GM19035 (cell line): ENCODE data around the gene FDPS.

Experiments
- ATAC-seq: cut with Tn5 transposase; IDR thresholded peaks from one replicate; pipeline ENCODE4 v1.9.1; 2021; ENCODE audit not compliant: unreplicated experiment

Gene FDPS

DNA sequence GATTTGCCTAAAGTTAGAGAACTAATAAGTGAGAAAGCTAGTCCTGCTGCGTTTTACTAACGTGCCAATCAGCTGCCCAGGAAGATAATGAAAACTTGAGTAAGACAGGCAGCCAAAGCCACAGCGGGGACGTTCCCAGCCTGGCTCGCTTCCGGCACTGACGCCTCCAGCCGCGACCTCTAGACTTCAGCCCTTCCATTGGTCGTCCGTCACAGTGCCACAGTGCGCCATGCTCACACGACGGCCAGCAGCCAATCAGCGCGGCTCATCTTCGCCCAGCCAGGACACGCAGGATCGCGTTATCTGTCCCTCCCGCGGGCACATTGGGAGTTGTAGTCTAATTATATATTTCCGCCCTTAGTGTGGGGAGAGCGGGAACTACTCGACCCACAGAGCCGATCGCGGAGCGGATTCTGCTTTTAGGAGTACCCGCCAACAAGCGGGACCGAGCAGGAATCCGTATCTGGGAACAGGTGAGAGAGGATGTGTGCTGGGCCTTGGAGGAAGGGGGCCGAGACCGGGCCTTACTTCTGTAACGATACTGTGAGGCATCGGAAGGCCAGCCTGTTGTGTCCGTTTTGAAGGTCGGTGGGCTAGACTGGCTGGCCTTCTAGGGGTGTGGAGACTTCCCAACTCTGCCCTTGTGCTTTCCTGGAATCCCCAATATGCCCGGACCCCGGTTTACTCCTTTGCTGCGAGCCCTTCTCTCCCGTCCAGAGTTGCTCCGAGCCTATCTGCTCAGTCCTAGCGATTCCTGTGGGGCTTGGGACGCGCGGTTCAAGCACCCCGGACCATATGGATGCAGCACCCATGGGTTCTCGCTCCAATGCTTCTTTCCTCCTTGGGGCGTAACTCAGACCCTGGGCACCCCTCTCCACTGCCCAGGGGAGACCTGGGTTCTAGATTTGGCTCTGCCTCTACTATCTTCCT lies at the start of gene FDPS:
Gene FDPS (plus strand): TSS at position 374 of the 930 bp plus-strand sequence. CDS start 924 bp downstream, outside the sequence.
- peak; percentile 97 for ATAC-seq

DNA sequence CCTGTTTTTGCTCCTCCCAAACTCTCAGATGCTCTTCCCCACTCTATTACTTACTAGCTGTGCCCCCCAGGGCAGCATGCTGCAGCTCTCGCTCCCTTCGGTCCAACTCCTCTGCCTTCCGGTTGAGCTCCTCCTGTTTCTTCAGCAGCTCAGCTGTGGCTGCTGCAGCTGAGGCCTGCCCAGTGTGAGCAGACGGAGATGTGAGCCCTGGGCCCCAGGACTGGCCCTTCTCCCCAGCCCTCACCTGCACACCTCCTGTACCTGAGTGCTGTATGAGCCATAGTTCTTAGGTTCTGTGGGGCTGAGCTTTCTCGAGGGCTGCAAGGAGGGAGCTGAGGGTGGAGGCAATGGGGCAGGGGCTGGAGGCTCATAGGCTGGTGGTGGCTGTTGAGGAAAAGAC lies 48.4 kb upstream of the FDPS start:
- ATAC-seq: no peak

DNA sequence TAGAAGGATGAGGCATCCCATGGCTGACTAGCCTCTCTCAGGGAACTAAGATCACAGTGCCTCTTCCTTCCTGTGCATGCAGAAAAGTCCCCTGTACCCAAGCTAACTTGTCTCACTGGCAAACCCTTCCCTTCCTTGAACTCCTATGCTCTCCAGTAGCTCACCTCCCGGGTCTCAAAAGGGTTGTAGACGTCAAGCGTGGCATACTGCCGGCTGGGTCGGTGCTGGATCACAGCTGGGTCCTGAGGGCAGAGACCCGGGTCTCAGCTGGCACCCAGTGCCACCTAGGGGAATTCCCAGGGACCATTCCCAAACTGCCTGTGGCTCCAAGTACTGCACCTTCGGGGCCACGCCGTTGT lies 47.2 kb upstream of the FDPS start:
- ATAC-seq: no peak

DNA sequence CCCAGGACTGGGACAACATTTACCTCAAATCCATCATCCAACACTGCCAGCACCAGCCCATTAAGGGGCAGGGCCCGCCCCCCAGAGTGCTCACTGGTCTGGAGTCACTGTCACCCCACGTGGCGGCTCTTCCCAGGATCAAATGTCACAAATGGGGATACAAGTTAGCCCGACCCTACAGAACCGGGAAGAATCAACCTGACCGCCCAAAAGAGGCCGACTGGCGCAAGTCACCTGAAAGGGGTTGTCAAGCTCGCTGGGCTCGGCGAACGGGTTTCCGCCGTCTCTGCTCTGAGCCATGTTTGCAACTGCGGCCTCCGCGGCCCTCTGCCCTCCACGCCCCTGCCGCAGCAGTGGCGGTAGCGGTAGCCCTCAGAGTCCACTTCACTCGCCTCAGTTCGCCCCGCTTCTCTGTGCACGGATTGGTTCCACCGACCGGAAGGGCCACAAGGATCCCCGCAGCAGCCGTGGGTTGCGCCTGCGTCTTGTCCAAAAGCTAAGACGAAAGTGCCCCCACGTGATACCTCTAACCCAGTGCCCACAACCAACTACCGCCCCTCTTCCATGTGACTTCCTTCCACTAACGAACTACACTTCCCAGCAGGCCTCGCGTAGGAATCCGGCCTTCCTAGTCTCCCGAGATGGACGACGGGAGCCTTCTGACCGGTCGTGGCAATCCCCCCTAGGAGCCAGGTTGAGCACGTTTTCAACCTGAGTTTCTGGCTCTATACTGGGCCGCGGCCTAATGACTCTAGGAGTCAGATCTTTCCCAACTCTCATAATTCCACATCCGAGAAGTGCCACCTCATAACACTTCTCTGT lies 46.6 kb upstream of the FDPS start, which contains the start of gene SCAMP3:
Gene SCAMP3 (minus strand): TSS at position 509 of the 822 bp plus-strand sequence. CDS start 209 bp downstream, at position 300.
- peak; percentile 86 for ATAC-seq

DNA sequence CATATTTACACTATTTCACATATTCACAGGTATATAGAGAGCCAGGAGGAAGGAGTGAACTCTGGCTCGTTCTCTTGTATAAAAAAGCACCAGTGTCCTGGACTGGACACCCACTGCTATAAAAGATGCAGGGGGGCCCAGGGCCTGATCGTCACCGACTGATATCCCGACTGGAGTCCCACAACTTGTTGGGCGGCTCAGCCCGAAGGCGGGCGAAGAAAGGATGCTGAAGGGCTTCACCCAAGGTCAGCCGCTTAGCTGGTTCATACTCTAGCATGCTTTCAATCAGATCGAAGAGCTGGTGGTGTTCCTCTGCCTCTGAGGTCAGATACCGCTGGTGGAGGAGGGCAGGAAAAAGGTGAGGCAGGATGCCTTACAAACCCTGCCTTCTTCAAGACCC lies 45.6 kb upstream of the FDPS start:
- no peak for ATAC-seq

DNA sequence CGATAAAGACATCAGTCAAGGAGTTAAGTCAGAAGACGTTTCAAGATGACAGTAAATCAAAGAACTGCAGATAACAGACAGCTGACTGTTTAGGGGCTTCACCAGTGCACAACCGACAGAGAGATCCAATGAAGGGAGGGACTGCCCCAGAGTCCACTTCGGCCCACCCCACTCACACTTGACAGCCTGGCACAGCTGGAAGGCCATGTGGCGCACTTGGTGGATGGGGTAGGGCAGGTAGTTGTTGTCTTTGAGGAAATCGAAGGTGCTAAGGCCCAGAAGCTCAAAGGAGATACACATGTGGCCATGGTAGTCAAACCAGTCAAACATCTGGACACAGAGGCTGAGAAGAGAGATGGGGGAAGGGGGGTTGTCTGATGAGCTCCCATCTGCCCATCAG lies 42.1 kb upstream of the FDPS start:
- no peak for ATAC-seq

DNA sequence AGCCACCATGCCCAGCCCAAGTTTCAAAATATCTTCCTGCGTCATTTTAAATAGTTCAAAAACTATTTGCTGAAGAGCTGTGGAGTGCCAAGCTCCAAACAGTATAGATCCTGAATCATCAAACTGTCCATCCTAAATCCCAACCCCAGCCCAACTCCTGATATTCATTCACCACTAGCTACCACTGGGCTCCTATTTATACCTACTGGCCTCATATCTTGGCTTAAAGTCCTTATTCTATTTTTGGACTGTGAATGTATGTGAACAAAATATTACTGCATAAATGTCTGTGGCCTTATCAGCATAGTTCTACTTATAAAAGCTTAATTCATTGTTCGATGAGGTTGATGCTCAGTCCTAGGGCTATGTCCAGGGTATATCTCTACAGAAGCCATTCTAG lies 41.3 kb upstream of the FDPS start:
- no peak for ATAC-seq

DNA sequence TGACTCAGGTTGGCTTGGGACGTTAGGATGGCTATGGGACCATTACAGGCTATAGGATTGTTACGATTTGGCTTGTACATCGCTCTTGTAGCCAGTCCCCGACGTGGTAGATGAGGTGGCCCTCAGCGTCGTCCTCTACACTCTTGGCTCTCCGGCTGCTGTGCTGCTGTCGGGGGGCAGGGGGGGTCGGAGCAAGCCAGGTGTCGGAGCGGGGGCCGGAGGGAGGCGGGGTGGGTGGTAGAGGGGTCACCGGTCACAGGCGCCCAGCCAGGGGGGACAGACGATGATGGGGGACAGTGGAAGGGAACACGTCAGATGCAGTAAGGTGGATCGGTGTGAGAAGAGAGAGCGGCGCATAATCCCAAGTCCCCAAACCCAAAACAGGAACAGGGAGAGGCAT lies 40.0 kb upstream of the FDPS start:
- ATAC-seq: no peak

DNA sequence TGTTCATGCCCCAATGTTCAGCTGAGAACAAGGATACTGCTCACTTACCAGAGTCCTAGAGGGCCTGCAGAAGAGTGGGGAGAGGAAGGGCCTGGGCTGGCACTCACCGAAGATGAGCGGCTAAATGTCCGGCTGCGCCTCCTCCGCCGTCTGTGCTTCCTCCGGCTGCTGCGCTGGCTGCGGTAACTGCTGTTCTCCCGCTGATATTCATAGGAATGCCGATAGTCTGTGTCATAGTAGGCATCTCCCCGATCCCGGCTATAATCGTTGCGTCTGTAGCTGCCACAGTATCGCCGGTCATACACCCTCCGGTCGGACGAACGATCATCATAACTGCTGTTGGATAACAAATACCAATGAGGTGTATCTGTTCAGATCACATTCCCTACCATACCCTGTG lies 39.3 kb upstream of the FDPS start:
- ATAC-seq: no peak

DNA sequence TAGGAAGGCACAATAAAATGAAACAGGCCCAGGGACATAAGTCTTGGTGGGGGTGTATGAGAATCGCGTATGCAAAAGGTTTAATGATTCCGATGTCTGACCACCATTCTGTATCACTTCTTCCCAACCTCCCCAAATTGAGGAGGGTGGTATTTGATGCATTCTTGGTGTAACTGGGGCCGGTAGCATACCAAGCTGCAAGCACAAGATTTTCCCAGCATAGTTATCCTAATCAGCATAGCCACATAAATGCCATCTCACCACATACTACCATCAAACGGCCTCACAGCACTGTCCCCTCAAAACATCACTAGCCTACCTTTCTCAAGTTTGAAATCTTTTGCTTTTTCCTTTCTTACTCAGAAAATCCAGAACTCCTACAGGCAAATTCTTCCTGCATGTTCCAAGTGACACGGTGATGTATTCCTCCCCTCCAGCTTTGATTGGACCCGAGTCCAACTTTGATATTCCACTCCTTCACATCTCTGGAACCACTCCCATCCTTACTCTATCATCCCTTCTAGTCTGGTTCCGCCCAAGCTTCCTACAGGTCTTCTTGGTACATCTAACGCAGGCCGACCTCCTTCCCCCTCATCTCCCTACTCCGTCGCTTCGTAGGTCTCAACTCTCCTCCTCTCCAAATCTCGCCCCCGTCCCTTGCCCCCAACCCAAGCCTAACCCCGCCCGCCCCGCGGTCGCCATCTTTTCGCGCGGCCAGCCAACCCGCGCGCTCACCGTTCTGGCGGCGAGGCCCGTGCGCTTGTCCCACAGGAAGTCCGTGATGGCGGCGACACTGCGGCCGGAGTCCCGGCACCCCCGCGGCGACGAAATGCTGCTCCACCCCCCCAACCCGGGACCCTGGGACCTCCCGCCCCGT lies 36.0 kb upstream of the FDPS start:
- ATAC-seq: peak; percentile 31

DNA sequence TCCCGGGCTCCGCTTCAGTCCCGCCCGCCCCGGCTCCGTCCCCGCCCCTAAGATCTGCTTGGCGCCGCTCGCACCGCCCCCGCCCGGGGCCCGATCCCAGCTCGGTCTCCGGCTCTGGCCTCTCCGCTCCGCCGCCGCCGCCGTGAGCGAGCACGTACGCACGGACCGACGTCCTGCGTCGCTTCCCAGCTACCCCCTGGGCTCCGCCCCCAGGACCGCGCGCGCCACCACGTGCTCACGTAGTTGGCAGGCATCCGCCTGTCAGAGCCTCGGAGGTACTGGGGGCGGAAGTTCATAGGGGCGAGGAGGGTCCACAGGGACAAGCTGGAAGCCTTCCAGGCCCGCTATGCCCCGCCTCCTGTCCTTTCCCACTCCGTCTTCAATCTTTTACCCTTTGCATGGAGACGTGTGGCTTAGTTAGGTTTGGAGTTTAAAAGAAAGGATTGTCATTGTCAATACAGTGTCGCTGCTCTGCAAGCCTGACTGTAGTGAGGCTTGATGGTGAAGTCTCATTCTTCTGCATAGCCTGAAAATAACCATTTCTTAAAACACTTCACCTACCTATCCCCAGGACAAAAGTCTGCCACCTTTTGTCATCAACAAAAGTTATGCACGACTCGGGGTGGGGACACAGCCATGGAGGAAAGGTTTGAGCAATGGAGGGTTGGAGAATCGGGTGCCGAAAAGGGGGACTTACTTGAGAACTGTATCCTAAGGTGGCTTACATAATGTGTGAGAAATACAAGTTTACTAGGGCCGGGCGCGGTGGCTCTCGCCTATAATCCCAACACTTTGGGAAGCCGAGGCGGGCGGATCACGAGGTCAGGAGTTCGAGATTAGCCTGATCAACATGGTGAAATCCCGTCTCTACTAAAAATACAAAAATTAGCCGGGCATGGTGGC lies 35.1 kb upstream of the FDPS start, which contains the start of gene CLK2:
Gene CLK2 (minus strand): TSS at position 162 of the 903 bp plus-strand sequence. CDS start 2,527 bp downstream, outside the sequence.
- peak; percentile 81 for ATAC-seq

DNA sequence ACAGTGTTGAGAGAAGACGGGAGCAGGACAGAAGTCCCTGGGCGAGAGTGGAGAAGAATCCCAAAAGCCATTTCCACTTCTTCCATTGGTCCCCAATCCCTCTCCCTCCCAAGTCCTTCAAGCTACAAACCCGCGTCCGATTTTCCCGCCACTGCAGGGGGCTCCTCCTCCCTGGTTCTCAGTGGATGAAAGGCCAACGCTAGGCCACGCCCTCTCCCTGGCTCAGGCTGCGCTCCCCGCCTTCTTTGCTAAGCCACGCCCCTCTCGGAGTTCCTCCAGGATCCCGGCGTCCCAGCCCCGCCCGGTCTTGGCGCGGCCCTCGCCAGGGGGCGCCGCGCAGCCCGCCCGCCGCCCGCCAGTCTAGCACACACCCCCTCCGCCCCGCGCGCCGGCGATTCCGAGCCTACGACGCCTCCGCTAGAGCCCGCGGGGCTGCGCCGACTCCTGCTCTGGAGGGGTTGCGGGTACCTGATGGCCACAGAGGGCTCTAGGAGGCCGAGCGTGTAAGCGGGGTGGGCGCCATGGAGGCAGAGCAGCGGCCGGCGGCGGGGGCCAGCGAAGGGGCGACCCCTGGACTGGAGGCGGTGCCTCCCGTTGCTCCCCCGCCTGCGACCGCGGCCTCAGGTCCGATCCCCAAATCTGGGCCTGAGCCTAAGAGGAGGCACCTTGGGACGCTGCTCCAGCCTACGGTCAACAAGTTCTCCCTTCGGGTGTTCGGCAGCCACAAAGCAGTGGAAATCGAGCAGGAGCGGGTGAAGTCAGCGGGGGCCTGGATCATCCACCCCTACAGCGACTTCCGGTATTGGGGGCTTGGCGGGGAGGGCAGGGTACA lies 31.4 kb upstream of the FDPS start, which contains the start of gene HCN3:
Gene HCN3 (plus strand): TSS at position 394 of the 832 bp plus-strand sequence. CDS start 128 bp downstream, at position 522.
- ATAC-seq: peak; percentile 55

DNA sequence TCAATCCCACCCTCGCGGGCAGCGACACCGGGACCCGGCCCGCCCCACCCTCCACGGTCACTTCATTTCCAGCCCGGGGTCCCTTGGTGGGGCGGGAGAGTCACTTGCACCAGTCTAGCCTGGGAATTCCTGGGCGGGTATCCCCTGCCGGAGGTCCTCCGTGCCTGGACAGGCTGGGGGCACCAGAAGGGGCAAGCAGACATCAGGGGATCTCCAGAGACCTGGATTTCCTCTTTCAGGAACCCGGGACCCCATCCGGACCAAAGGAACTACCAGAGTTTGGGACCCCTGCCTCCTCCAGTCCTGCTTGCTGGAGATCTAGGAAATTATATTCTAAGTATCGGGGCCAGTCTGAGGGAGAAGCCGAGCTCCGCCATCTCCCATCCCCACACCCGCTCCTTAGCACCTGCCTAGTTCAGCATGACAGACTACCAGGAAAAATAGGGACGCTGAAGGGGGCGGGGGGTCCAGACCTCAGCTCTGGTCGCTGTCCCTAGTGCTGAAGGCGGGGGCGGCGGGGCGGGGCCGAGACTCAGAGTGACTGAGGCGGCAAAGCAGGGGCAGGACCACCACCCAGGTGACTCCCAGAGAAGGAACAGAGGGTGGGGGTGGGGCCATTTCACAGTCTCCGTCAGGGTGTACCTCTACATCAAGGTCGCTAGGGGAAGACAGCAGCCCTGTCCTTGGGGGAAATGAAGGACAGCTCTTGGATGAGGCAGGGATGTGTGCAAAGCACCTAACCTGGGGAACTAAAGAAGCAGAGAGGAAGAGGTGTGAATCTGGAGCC lies 30.6 kb upstream of the FDPS start:
- no peak for ATAC-seq

DNA sequence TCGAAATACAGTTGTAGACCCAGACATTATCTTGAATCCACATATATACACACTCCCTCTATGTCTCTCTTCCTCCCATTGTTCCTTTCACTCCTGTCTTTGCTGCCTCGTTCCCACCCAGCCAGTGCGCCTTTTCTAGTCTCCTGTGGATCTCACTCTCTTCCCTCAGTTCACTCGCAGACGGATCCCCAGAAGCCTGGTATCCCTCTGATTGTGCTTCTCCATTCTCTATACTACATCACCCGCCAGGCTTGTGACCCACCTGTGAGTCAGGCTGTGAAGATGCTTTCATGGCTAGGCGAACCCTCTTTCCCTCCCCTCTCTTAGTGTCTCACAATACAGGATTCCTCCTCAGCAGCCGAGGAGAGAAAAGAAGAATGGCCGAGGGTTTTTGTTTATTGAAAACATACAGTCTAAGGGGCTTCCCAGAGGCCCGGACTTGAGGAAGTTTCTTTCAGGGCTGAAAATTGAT lies 29.9 kb upstream of the FDPS start:
- ATAC-seq: no peak

DNA sequence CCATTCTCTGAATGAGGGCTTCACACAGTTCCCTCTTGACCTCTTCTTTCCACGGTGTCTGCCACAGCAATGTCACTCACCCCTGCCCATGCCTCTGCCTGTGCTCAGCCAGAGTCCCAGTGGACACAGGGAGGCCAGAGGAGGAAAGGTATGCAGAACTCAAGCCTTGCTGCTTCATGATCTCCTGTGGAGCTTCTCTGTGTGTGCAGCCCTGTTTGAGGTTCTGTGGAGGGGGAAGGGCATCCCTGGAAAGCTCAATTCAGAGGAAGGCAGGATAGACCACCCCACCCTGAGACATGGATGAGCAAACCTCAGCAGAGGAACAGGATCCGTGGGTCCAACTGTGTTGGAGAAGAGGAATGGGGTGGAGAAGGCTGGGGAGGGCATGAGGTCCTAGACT lies 29.4 kb upstream of the FDPS start:
- ATAC-seq: no peak

DNA sequence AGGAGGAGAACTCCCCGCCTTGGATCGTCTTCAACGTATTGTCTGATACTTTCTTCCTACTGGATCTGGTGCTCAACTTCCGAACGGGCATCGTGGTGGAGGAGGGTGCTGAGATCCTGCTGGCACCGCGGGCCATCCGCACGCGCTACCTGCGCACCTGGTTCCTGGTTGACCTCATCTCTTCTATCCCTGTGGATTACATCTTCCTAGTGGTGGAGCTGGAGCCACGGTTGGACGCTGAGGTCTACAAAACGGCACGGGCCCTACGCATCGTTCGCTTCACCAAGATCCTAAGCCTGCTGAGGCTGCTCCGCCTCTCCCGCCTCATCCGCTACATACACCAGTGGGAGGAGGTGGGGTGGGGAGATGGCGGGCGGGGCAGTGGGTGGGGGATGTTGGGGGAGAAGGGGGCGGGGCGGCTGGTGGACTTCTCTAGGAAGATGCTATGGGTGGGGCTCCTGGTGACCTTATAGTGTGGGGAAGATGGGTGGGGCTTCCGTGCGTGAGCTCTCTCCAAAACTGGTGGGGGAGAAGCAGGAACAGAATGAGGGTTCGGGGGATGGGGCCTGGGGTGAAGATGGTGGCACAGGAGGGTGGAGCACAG lies 26.1 kb upstream of the FDPS start:
- no peak for ATAC-seq

DNA sequence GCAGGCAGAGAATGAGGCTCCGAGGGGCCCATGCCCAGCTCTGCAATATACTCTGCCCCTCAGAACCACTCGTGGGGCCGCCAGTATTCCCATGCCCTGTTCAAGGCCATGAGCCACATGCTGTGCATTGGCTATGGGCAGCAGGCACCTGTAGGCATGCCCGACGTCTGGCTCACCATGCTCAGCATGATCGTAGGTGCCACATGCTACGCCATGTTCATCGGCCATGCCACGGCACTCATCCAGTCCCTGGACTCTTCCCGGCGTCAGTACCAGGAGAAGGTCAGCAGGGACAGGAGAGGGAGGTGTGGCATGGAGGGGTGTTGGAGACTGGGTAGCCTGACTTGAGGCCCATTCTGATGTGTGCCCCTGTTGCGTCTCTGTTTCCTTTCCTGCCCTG lies 24.2 kb upstream of the FDPS start:
- no peak for ATAC-seq
